Measurements from ENCODE around the gene POR. TPM values are rescaled to one million over a fixed set of nuclear protein-coding genes. Genes with fewer than 3 reads are reported as not detected.
A peak's percentile ranks its signal among the peaks of the same experiment; 100 is the strongest.

Gene POR
- total and polyA plus RNA-seq, 2 of the 13 experiments (the other 11 are each of a cell fraction or from before 2014, with no cell fraction given), result 145 to 266 TPM

- TF ChIP-seq THAP9 (CRISPR knock-in tag; IDR thresholded peaks at IDR 0.05; ENCODE audit: borderline replicate concordance), result no peak
- TF ChIP-seq PHF20 (CRISPR knock-in tag; IDR thresholded peaks at IDR 0.05), result no peak
- TF ChIP-seq MED1 (CRISPR knock-in tag; IDR thresholded peaks at IDR 0.05), result peak; percentile 60; the same call in 1 of the 2 replicates
- no peak for TF ChIP-seq KDM5A (IDR thresholded peaks at IDR 0.05; ENCODE audit: borderline replicate concordance, low read length)
- no peak for TF ChIP-seq RCOR2 (CRISPR knock-in tag; IDR thresholded peaks at IDR 0.05)
- no peak for TF ChIP-seq IKZF1 (IDR thresholded peaks at IDR 0.05)
- no peak for TF ChIP-seq IRF1 (CRISPR knock-in tag; IDR thresholded peaks at IDR 0.05; ENCODE audit: low read depth)
- peak; percentile 74 for TF ChIP-seq NCOA2 (CRISPR knock-in tag; IDR thresholded peaks at IDR 0.05)
- no peak for TF ChIP-seq FOXP1 (IDR thresholded peaks at IDR 0.05)
- no peak; the same call in 1 of the 2 replicates for TF ChIP-seq FOXP1 (CRISPR knock-in tag; IDR thresholded peaks at IDR 0.05)
- no peak for TF ChIP-seq ZNF383 (CRISPR knock-in tag; IDR thresholded peaks at IDR 0.05; ENCODE audit: borderline replicate concordance)
- no peak for TF ChIP-seq RNF219 (CRISPR knock-in tag; IDR thresholded peaks at IDR 0.05)
- no peak for TF ChIP-seq ZFP36 (IDR thresholded peaks at IDR 0.05; ENCODE audit: borderline replicate concordance, low read depth, low read length, partially characterized antibody)
- TF ChIP-seq KDM3A (CRISPR knock-in tag; IDR thresholded peaks at IDR 0.05; ENCODE audit: low read depth), result no peak
- TF ChIP-seq CENPBD1 (CRISPR knock-in tag; IDR thresholded peaks at IDR 0.05; ENCODE audit: borderline replicate concordance, low read depth), result no peak
- no peak for TF ChIP-seq HMGA1 (CRISPR knock-in tag; conservative IDR thresholded peaks at IDR 0.05)
- no peak for TF ChIP-seq ZNF44 (CRISPR knock-in tag; IDR thresholded peaks at IDR 0.05)
- TF ChIP-seq AKAP8 (CRISPR knock-in tag; IDR thresholded peaks at IDR 0.05), result no peak
Measured at GRCh38 chr7:75945297-75946168, 30.6 kb downstream of the POR start (continued).
